ENCODE data around the gene FAXC.
A peak's percentile ranks its signal among the peaks of the same experiment; 100 is the strongest.

Gene FAXC

GRCh38 chr6:99349171-99350141 is at the start of gene FAXC:
Gene FAXC (minus strand): TSS chr6:99349674. CDS start chr6:99349372, 302 bp downstream.
- DNase-seq = no peak

GRCh38 chr6:99397287-99397686 is 47.8 kb upstream of the FAXC start:
- no peak for DNase-seq

- DNase-seq = peak; percentile 71
Observed at GRCh38 chr6:99393698-99394531, 44.4 kb upstream of the FAXC start, which contains the start of gene COQ3. Gene COQ3 (minus strand): TSS chr6:99394195. CDS start chr6:99394179, 16 bp downstream.

GRCh38 chr6:99393366-99393697 is 43.9 kb upstream of the FAXC start:
- no peak for DNase-seq

- no peak for DNase-seq
Observed at GRCh38 chr6:99390896-99391295, 41.4 kb upstream of the FAXC start.

- DNase-seq = no peak
Observed at GRCh38 chr6:99384507-99384906, 35.0 kb upstream of the FAXC start.

GRCh38 chr6:99378636-99379035 is 29.2 kb upstream of the FAXC start:
- no peak for DNase-seq

GRCh38 chr6:99369533-99369932 is 20.1 kb upstream of the FAXC start:
- no peak for DNase-seq

- DNase-seq = no peak
Observed at GRCh38 chr6:99366852-99367251, 17.4 kb upstream of the FAXC start.

GRCh38 chr6:99364026-99364425 is 14.6 kb upstream of the FAXC start:
- no peak for DNase-seq

GRCh38 chr6:99362678-99363268 is 13.3 kb upstream of the FAXC start:
- no peak for DNase-seq

- no peak for DNase-seq
Observed at GRCh38 chr6:99359800-99360199, 10.3 kb upstream of the FAXC start.

GRCh38 chr6:99356641-99357040 is 7.2 kb upstream of the FAXC start:
- no peak for DNase-seq

GRCh38 chr6:99354983-99355382 is 5.5 kb upstream of the FAXC start:
- no peak for DNase-seq

- no peak for DNase-seq
Observed at GRCh38 chr6:99353126-99353525, 3.7 kb upstream of the FAXC start.

GRCh38 chr6:99350573-99350972 is 1.1 kb upstream of the FAXC start:
- no peak for DNase-seq

GRCh38 chr6:99348288-99349170 is 945 bp downstream of the FAXC start:
- no peak for DNase-seq

- no peak for DNase-seq
Observed at GRCh38 chr6:99347804-99348203, 1.7 kb downstream of the FAXC start.

GRCh38 chr6:99346595-99346994 is 2.9 kb downstream of the FAXC start:
- no peak for DNase-seq

GRCh38 chr6:99345164-99345563 is 4.3 kb downstream of the FAXC start:
- no peak for DNase-seq

GRCh38 chr6:99344289-99344688 is 5.2 kb downstream of the FAXC start:
- no peak for DNase-seq

GRCh38 chr6:99341862-99342455 is 7.5 kb downstream of the FAXC start:
- DNase-seq = no peak
